ENCODE measurements around the gene TSPAN7.

TSPAN7 gene

GRCh38 chrX:38563030-38563429, 1.7 kb downstream of the TSPAN7 start:
- TF ChIP-seq CTCF (conservative IDR thresholded peaks at IDR 0.05; ENCODE audit: low read depth, low read length) = no peak
- DNase-seq (ENCODE audit: low read depth) = no peak

GRCh38 chrX:38570396-38570795, 9.1 kb downstream of the TSPAN7 start:
- no peak overlapping the region for H3K4me3 ChIP-seq (ENCODE audit: low read length)
- DNase-seq (ENCODE audit: low read depth) = no peak
- no peak for TF ChIP-seq CTCF (conservative IDR thresholded peaks at IDR 0.05; ENCODE audit: low read depth, low read length)

More at GRCh38 chrX:38563030-38563429, 1.7 kb downstream of the TSPAN7 start:
- H3K4me3 ChIP-seq (ENCODE audit: low read length) = no peak overlapping the region

GRCh38 chrX:38571058-38571457, 9.7 kb downstream of the TSPAN7 start:
- DNase-seq (ENCODE audit: low read depth) = no peak
- no peak overlapping the region for H3K4me3 ChIP-seq (ENCODE audit: low read length)
- no peak for TF ChIP-seq CTCF (conservative IDR thresholded peaks at IDR 0.05; ENCODE audit: low read depth, low read length)

DNA sequence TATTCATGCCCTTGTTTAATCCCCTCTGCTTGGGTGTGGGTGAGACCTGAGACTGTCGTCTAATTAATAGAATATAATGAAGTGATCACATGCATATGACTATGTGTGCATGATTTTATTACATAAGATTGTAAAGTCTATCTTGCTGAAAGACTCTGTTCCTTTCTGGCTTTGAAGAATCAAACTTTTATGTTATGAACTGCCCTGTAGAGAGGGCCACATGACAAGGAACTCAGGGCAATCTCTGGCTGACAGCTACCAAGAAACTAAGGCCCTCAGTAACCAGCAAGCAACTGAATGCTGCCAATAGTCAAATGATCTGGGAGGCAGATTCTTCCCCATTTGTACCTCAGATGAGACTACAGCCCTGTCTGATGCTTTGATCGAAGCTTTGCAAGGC, 13.5 kb downstream of the TSPAN7 start:
- no peak overlapping the region for H3K4me3 ChIP-seq (ENCODE audit: low read length)
- TF ChIP-seq CTCF (conservative IDR thresholded peaks at IDR 0.05; ENCODE audit: low read depth, low read length) = no peak
- no peak for DNase-seq (ENCODE audit: low read depth)

DNA sequence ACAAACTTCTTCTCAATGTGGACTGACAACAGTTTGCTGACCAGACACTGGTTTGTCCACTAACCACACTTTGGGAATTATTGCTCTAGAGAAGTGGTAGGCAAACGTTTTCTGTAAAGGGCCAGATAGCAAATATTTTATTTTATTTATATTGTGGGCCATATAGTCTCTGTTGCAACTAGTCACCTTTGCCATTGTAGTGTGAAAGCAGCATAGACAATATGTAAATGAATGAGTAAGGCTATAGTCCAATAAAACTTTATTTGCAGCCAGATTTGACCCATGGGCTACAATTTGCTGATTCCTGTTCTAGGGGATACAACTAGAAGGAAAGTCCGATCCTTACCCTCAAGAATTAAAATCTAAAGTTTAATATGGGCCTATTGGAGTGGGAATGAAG, 14.5 kb downstream of the TSPAN7 start:
- DNase-seq (ENCODE audit: low read depth) = no peak
- TF ChIP-seq CTCF (conservative IDR thresholded peaks at IDR 0.05; ENCODE audit: low read depth, low read length) = no peak
- no peak overlapping the region for H3K4me3 ChIP-seq (ENCODE audit: low read length)

DNA sequence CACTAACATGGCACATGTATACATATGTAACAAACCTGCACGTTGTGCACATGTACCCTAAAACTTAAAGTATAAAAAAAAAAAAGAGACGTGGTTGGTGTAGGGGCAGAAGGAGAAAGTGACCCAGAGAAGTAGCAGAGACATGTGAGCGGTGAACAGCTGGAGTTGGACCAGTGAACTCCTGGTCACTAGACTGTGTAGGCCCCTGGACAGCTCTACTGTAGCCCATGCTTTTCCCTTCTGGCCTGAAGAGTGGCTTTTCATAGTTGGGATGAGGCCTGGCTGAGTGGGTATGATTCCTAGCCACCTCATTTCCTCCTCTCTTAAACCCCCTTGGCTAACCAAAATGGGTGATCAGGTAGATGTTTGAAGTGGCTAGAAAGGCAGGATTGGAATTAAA, 16.4 kb downstream of the TSPAN7 start:
- DNase-seq (ENCODE audit: low read depth) = no peak
- TF ChIP-seq CTCF (conservative IDR thresholded peaks at IDR 0.05; ENCODE audit: low read depth, low read length) = no peak
- no peak overlapping the region for H3K4me3 ChIP-seq (ENCODE audit: low read length)

DNA sequence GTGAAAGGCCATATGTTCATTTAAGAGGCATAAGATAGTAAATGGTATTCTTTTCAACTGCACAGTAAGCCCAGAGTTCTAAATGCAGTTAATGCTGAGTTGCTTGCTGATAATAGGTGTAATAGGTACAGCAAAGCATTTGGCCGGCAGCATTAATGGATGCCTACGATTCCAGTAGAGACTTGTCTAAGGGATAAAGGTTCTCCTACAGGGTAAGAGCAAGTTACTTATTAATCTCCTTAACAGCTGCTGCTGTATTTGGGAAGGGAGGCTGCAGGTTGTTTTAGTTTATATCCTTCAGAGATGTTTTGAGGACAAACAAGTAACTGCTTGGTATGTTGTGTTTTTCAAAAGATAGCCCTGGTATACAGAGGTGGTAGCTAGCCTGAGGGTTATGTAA, 16.8 kb downstream of the TSPAN7 start:
- no peak for DNase-seq (ENCODE audit: low read depth)
- no peak for TF ChIP-seq CTCF (conservative IDR thresholded peaks at IDR 0.05; ENCODE audit: low read depth, low read length)
- no peak overlapping the region for H3K4me3 ChIP-seq (ENCODE audit: low read length)

Data from retinal pigment epithelial cell (primary cell).